Measurements from ENCODE around the gene WFDC2. TPM values are rescaled to one million over a fixed set of nuclear protein-coding genes. Genes with fewer than 3 reads are reported as not detected.

Gene WFDC2
- total and polyA plus RNA-seq, 2 of the 8 experiments (the other 6 are each of a cell fraction or from before 2014, with no cell fraction given), result 77.9 to 137 TPM

- TF ChIP-seq POLR2A (IDR thresholded peaks at IDR 0.05; ENCODE audit: control extremely low read depth in 1 of 2, low read depth in 2 of 2, low read length in 2 of 2) (no peak), KDM5A (IDR thresholded peaks at IDR 0.05; ENCODE audit: low read length) (no peak), GTF2F1 (IDR thresholded peaks at IDR 0.05; ENCODE audit: borderline replicate concordance, low read depth, low read length) (no peak), ATF2 (IDR thresholded peaks at IDR 0.05; ENCODE audit: low read length) (no peak)
- Histone ChIP-seq H3K4me2 (ENCODE audit: insufficient read depth in 1 of 2, low read depth in 2 of 2, low read length in 2 of 2) (no peak overlapping the region), H3K23me2 (ENCODE audit: low read depth, low read length) (no peaks in the 10 kb centered on the region; the same call in 1 of the 2 replicates), H3K4me3 (ENCODE audit: extremely low read depth in 1 of 4, insufficient read depth in 2 of 4, low read depth in 3 of 4, low read length in 4 of 4) (no peak overlapping the region), H3K27ac (ENCODE audit: low read depth, low read length) (no peak overlapping the region), H3K23ac (ENCODE audit: insufficient read length) (no peak overlapping the region), H4K91ac (replicated peaks; ENCODE audit: insufficient read length, low read length) (no peak overlapping the region), H3K9ac (replicated peaks in 1 of 4; ENCODE audit: extremely low read depth in 1 of 4, low read depth in 3 of 4, low read length in 3 of 4) (no peak overlapping the region), H3K4ac (replicated peaks; ENCODE audit: insufficient read length, low read depth, low read length) (no peak overlapping the region), H2AK5ac (ENCODE audit: low read depth, low read length) (no peak overlapping the region), H3K56ac (replicated peaks; ENCODE audit: insufficient read length, low read depth, low read length) (no peak overlapping the region), H3K14ac (ENCODE audit: insufficient read length) (no peak overlapping the region), H3K79me2 (ENCODE audit: control insufficient read depth in 1 of 2, insufficient read depth in 2 of 2, low read length in 2 of 2) (no peaks in the 10 kb centered on the region), H2BK15ac (ENCODE audit: low read length) (no peak overlapping the region), H4K20me1 (replicated peaks in 1 of 2; ENCODE audit: control insufficient read depth in 1 of 2, insufficient read depth in 2 of 2, low read length in 2 of 2) (peaks cover 2 to 3% of the 10 kb centered on the region in 2 experiments), H2BK5ac (ENCODE audit: low read depth, low read length) (no peak overlapping the region), H2BK20ac (ENCODE audit: low read length) (no peak overlapping the region), H2AFZ (ENCODE audit: low read length) (no peak overlapping the region), H4K8ac (ENCODE audit: extremely low read depth, insufficient read depth, low read length) (no peak overlapping the region; the same call in 1 of the 2 replicates), H2BK12ac (ENCODE audit: low read depth, low read length) (no peak overlapping the region), H2BK120ac (replicated peaks; ENCODE audit: low read depth, low read length) (no peak overlapping the region), H3K9me3 (ENCODE audit: insufficient read depth in 2 of 2, low read depth in 1 of 2, low read length in 1 of 2) (no peaks in the 10 kb centered on the region), H3K27me3 (replicated peaks in 1 of 4; ENCODE audit: control insufficient read depth in 3 of 4, extremely low read depth in 1 of 4, insufficient read depth in 3 of 4, low read length in 3 of 4) (no peaks in the 10 kb centered on the region), H4K5ac (ENCODE audit: insufficient read length, low read depth, low read length) (no peak overlapping the region), H3K4me1 (replicated peaks in 1 of 4; ENCODE audit: control insufficient read depth in 3 of 4, insufficient read depth in 4 of 4, low read length in 3 of 4) (no peaks in the 10 kb centered on the region), H3K36me3 (ENCODE audit: control insufficient read depth in 2 of 4, insufficient read depth in 4 of 4, low read length in 3 of 4) (peaks cover 11 to 32% (median 19%) of the 10 kb centered on the region in 4 experiments; a peak in 7 of 8 replicates), H3K18ac (ENCODE audit: extremely low read depth, low read length) (no peak overlapping the region), H3K79me1 (ENCODE audit: low read depth, low read length) (no peaks in the 10 kb centered on the region)
- FAIRE-seq (no peak), DNase-seq (ENCODE audit: low read depth in 1 of 2, low spot score in 2 of 2) (no peak)
- 93% methylated on average over 17 of the region's 17 CpGs; no CpG with 5 or more reads in 1 of the 2 experiments for WGBS, 2 experiments (ENCODE audit: extremely low coverage in 1 of 2, insufficient coverage in 1 of 2, insufficient read length in 1 of 2, insufficient replicate concordance in 2 of 2, low coverage in 1 of 2, low lambda C conversion rate in 2 of 2, missing lambda C conversion rate in 1 of 2)
- POLR2A ChIA-PET (ENCODE audit: partially characterized antibody), result interaction anchor here (0.9 to 2.1 kb wide), 3 partner anchors 8 to 109 kb away, joined by 3 to 6 read pairs (median 4); no protein-coding TSS in a partner anchor
- CTCF ChIA-PET (ENCODE audit: partially characterized antibody), result interaction anchor here (1.0 to 1.2 kb wide), 3 partner anchors 52 to 107 kb away, joined by 3 to 4 read pairs (median 3); no protein-coding TSS in a partner anchor
Measured at GRCh38 chr20:45425561-45425960, 44.0 kb upstream of the WFDC2 start.

Data from H1 (cell line).